ENCODE results near the gene AADACL2.

GRCh38 chr3:151774910-151775309, 41.2 kb downstream of the AADACL2 start:
- TF ChIP-seq POLR2AphosphoS5 (IDR thresholded peaks at IDR 0.05; ENCODE audit: borderline replicate concordance, low read depth, low read length) (no peak), FOXP2 (optimal IDR thresholded peaks at IDR 0.05; ENCODE audit: control extremely low read depth, extremely low read length, insufficient read depth) (no peak)
